Ammon's horn (tissue), 1 donor: ENCODE measurements around the gene PKNOX2.
A peak's percentile ranks its signal among the peaks of the same experiment; 100 is the strongest.

Experiments
- DNase-seq: peaks from one replicate; pipeline ENCODE4 v3.0.0-alpha.2; 2016; ENCODE audit warnings: low spot score

PKNOX2 gene

GRCh38 chr11:125476721-125477120, 312.2 kb downstream of the PKNOX2 start:
- DNase-seq = no peak

GRCh38 chr11:125479137-125479536, 314.6 kb downstream of the PKNOX2 start:
- DNase-seq = no peak

- peak; percentile 96 for DNase-seq
Measured at GRCh38 chr11:125481531-125481930, 317.0 kb downstream of the PKNOX2 start.
